Measurements from ENCODE around the gene FCN3. TPM values are rescaled to one million over a fixed set of nuclear protein-coding genes. Genes with fewer than 3 reads are reported as not detected.
A peak's percentile ranks its signal among the peaks of the same experiment; 100 is the strongest.

The FCN3 gene
- total RNA-seq, 2 experiments from 2014 or later, result not detected

DNA sequence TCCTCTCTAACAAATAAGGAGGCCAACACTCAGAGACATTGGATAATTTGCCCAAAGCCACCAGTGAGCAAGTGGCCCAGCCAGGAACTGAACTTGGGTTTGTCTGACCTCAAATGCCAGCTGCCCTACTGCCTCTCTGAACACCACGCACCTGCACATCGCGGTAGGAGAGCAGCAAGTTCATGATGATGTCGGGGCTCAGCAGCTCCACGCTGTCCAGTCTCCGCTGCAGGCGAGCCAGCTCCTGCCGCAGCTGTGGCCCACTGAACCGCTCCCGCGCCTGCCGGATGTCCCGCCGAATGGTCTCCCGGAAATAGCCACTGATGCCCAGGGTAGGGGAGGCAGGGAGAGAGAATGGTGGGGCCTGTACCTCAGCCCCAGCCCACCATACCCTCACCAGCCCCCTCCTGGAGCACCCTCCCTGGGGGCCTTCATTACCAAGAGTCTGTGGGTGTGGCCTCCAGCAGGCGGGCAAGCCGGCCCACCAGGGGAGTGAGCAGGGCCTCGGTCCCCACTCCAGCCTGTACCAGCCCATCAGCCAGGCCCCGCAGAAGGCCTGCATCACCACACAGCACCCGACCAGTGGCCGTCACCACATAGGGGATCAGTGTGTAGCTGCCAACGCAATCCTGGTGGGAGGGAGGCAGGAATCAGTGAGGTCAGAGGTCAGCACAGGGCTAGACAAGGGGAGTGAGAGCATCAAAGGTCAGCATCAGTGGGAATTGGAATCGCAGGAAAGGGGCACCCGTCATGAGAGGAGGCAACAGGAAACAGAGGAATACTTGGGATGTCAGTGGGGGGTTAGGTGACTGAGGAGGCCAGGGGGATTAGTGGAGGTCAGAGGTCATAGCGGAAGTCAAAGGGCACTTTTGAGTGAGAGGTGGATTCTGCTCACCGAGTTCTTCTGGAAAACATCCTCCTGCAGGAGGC is 10.6 kb downstream of the FCN3 start:
- Histone ChIP-seq H3K9me3 (ENCODE audit: low read length) (no peaks in the 10 kb centered on the region), H4K20me1 (ENCODE audit: insufficient read depth, low read length) (no peaks in the 10 kb centered on the region), H3K36me3 (ENCODE audit: insufficient read depth, low read length) (no peaks in the 10 kb centered on the region), H3K4me3 (ENCODE audit: low read depth, low read length, poor library complexity, severe bottlenecking) (no peak overlapping the region), H3K79me2 (ENCODE audit: insufficient read depth, low read depth, low read length) (no peaks in the 10 kb centered on the region), H3K9me2 (ENCODE audit: insufficient read depth, low read length) (no peaks in the 10 kb centered on the region), H3K4me1 (ENCODE audit: insufficient read depth, low read length, poor library complexity, severe bottlenecking) (peaks cover 22% of the 10 kb centered on the region), H3K4me2 (ENCODE audit: low read length) (peak overlapping the region; percentile 87; the same call in 1 of the 2 replicates), H3K27ac (ENCODE audit: low read depth, low read length, poor library complexity, severe bottlenecking) (no peak overlapping the region), H2AFZ (ENCODE audit: low read length) (no peak overlapping the region; the same call in 1 of the 2 replicates)
- no peak for DNase-seq (ENCODE audit: low spot score)
- no TSS peak for BruUV-seq (replicated peaks)
- ChIA-PET CTCF (ENCODE audit: unreplicated experiment) (no interaction called here), POLR2A (no interaction called here)
- intact Hi-C loops (cut with micrococcal nuclease; ENCODE audit: unreplicated experiment), result loop anchor here (2.0 kb wide), 1 partner anchor 41 kb away; the partner anchor contains the start of gene TMEM222
- TF ChIP-seq, protein P1, sequence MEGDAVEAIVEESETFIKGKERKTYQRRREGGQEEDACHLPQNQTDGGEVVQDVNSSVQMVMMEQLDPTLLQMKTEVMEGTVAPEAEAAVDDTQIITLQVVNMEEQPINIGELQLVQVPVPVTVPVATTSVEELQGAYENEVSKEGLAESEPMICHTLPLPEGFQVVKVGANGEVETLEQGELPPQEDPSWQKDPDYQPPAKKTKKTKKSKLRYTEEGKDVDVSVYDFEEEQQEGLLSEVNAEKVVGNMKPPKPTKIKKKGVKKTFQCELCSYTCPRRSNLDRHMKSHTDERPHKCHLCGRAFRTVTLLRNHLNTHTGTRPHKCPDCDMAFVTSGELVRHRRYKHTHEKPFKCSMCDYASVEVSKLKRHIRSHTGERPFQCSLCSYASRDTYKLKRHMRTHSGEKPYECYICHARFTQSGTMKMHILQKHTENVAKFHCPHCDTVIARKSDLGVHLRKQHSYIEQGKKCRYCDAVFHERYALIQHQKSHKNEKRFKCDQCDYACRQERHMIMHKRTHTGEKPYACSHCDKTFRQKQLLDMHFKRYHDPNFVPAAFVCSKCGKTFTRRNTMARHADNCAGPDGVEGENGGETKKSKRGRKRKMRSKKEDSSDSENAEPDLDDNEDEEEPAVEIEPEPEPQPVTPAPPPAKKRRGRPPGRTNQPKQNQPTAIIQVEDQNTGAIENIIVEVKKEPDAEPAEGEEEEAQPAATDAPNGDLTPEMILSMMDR (conservative IDR thresholded peaks at IDR 0.05; ENCODE audit: low read length), result no peak
- no peak for TF ChIP-seq EZH2phosphoT487 (IDR thresholded peaks at IDR 0.05; ENCODE audit: borderline replicate concordance, low read depth, low read length)

DNA sequence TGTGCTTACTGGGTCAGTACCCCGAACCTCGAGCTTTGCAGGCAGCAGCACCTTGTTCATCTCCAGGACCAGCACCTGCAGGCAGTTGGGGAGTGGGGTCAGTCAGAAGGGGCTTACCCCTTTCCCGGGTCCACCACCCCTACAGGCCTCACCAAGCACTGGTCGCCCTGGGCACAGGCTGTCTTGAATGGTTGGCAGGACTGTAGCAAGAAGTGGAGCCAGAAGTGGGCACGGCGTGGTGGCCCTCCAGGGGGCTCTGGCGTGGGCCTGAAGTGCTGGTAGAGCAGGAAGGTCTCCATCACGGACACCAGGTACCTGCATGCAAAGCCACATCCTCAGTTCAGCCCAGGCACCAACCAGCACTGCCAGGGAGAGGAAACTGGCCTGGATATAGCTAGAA is 13.1 kb downstream of the FCN3 start:
- POLR2A ChIA-PET, result interaction anchor here (1.0 to 1.3 kb wide), 2 partner anchors 20 to 39 kb away, joined by 3 read pairs; partner anchors contain the start of gene SYTL1
- Histone ChIP-seq H3K4me3 (ENCODE audit: low read depth, low read length, poor library complexity, severe bottlenecking) (no peak overlapping the region), H2AFZ (ENCODE audit: low read length) (no peak overlapping the region), H3K9me2 (ENCODE audit: insufficient read depth, low read length) (no peaks in the 10 kb centered on the region), H3K9me3 (ENCODE audit: low read length) (no peaks in the 10 kb centered on the region), H3K4me1 (ENCODE audit: insufficient read depth, low read length, poor library complexity, severe bottlenecking) (peaks cover 32% of the 10 kb centered on the region), H3K36me3 (ENCODE audit: insufficient read depth, low read length) (no peaks in the 10 kb centered on the region), H4K20me1 (ENCODE audit: insufficient read depth, low read length) (no peaks in the 10 kb centered on the region), H3K27ac (ENCODE audit: low read depth, low read length, poor library complexity, severe bottlenecking) (no peak overlapping the region), H3K4me2 (ENCODE audit: low read length) (no peak overlapping the region), H3K79me2 (ENCODE audit: insufficient read depth, low read depth, low read length) (no peaks in the 10 kb centered on the region)
- TF ChIP-seq EZH2phosphoT487 (IDR thresholded peaks at IDR 0.05; ENCODE audit: borderline replicate concordance, low read depth, low read length), result no peak
- TF ChIP-seq, protein P1 (conservative IDR thresholded peaks at IDR 0.05; ENCODE audit: low read length), result no peak
- DNase-seq (ENCODE audit: low spot score), result no peak
- BruUV-seq (replicated peaks), result no TSS peak
- intact Hi-C loops (cut with micrococcal nuclease; ENCODE audit: unreplicated experiment), result no loop called here
- CTCF ChIA-PET (ENCODE audit: unreplicated experiment), result interaction anchor here (0.5 kb wide), 1 partner anchor 102 kb away, joined by 5 read pairs; no protein-coding TSS in a partner anchor

DNA sequence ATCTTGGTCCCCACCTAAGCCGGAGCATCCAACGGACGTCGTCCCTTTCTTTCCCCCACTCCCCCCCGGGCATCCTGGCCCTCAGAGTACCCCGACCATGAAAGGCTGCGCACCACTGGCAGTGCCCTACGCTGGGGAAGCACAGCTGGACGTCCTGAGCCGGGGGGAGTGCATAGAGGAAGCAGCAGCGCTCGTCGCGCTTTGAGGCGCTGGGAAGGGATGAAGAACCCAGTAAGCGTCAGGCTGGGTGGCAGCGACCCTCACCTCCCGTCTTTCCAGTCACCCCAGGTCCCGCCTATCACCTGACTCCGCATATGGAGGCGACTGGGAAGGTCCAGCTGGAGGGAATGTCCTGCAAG is 13.6 kb downstream of the FCN3 start:
- H2AFZ ChIP-seq (ENCODE audit: low read length), result no peak overlapping the region
- TF ChIP-seq, protein P1 (conservative IDR thresholded peaks at IDR 0.05; ENCODE audit: low read length), result no peak
- no peak for TF ChIP-seq EZH2phosphoT487 (IDR thresholded peaks at IDR 0.05; ENCODE audit: borderline replicate concordance, low read depth, low read length)
- BruUV-seq (replicated peaks), result no TSS peak
- no peaks in the 10 kb centered on the region for H3K36me3 ChIP-seq (ENCODE audit: insufficient read depth, low read length)
- no peaks in the 10 kb centered on the region for H3K79me2 ChIP-seq (ENCODE audit: insufficient read depth, low read depth, low read length)
- peak overlapping the region; percentile 49; the same call in 1 of the 2 replicates for H3K4me2 ChIP-seq (ENCODE audit: low read length)
- intact Hi-C loops (cut with micrococcal nuclease; ENCODE audit: unreplicated experiment), result no loop called here
- H4K20me1 ChIP-seq (ENCODE audit: insufficient read depth, low read length), result no peaks in the 10 kb centered on the region
- peaks cover 35% of the 10 kb centered on the region for H3K4me1 ChIP-seq (ENCODE audit: insufficient read depth, low read length, poor library complexity, severe bottlenecking)
- DNase-seq (ENCODE audit: low spot score), result no peak
- H3K27ac ChIP-seq (ENCODE audit: low read depth, low read length, poor library complexity, severe bottlenecking), result no peak overlapping the region
- H3K9me3 ChIP-seq (ENCODE audit: low read length), result no peaks in the 10 kb centered on the region
- ChIA-PET POLR2A (no interaction called here), CTCF (ENCODE audit: unreplicated experiment) (interaction anchor here (0.5 kb wide), 1 partner anchor 102 kb away, joined by 5 read pairs; no protein-coding TSS in a partner anchor)
- H3K9me2 ChIP-seq (ENCODE audit: insufficient read depth, low read length), result no peaks in the 10 kb centered on the region
- H3K4me3 ChIP-seq (ENCODE audit: low read depth, low read length, poor library complexity, severe bottlenecking), result no peak overlapping the region
